HG03565 (cell line): ENCODE measurements around the gene ASTN2.

Experiments used
- ATAC-seq: cut with Tn5 transposase; IDR thresholded peaks from one replicate; pipeline ENCODE4 v1.9.1; 2021; ENCODE audit warnings: mild to moderate bottlenecking, moderate library complexity; ENCODE audit not compliant: unreplicated experiment

The ASTN2 gene

GRCh38 chr9:116653348-116654058 lies 761.4 kb downstream of the ASTN2 start:
- ATAC-seq, result no peak

- no peak for ATAC-seq
These were observed 767.4 kb downstream of the ASTN2 start for GRCh38 chr9:116647515-116647809.

- ATAC-seq, result peak; percentile 67
These were observed 768.0 kb downstream of the ASTN2 start for GRCh38 chr9:116646661-116647514.

GRCh38 chr9:116644091-116644688 lies 770.7 kb downstream of the ASTN2 start:
- ATAC-seq, result no peak

- no peak for ATAC-seq
These were observed 771.2 kb downstream of the ASTN2 start for GRCh38 chr9:116643691-116644090.

- ATAC-seq, result no peak
These were observed 773.4 kb downstream of the ASTN2 start for GRCh38 chr9:116641292-116642059.

GRCh38 chr9:116639251-116639741 lies 775.6 kb downstream of the ASTN2 start:
- no peak for ATAC-seq

GRCh38 chr9:116635908-116636307 lies 778.9 kb downstream of the ASTN2 start:
- no peak for ATAC-seq

GRCh38 chr9:116632990-116633838 lies 781.6 kb downstream of the ASTN2 start:
- no peak for ATAC-seq

- ATAC-seq, result no peak
These were observed 785.2 kb downstream of the ASTN2 start for GRCh38 chr9:116629634-116630033.

- ATAC-seq, result no peak
These were observed 786.1 kb downstream of the ASTN2 start for GRCh38 chr9:116628716-116629115.

- no peak for ATAC-seq
These were observed 787.4 kb downstream of the ASTN2 start for GRCh38 chr9:116627433-116627832.

GRCh38 chr9:116626762-116627161 lies 788.1 kb downstream of the ASTN2 start:
- no peak for ATAC-seq

- no peak for ATAC-seq
These were observed 791.1 kb downstream of the ASTN2 start for GRCh38 chr9:116623715-116624114.

- ATAC-seq, result no peak
These were observed 797.5 kb downstream of the ASTN2 start for GRCh38 chr9:116617389-116617788.

GRCh38 chr9:116616304-116616914 lies 798.4 kb downstream of the ASTN2 start:
- no peak for ATAC-seq

- ATAC-seq, result no peak
These were observed 806.8 kb downstream of the ASTN2 start for GRCh38 chr9:116608064-116608463.

- ATAC-seq, result no peak
These were observed 808.9 kb downstream of the ASTN2 start for GRCh38 chr9:116605904-116606341.

- no peak for ATAC-seq
These were observed 809.8 kb downstream of the ASTN2 start for GRCh38 chr9:116605060-116605459.

- ATAC-seq, result no peak
These were observed 810.6 kb downstream of the ASTN2 start for GRCh38 chr9:116604251-116604650.
